OCI-LY3 (cell line): ENCODE measurements around the gene CCDC134.

Experiments
- H2AFZ ChIP-seq: fragments of 200-600, 300-600 bp; shearing (Covaris generic); 2 replicates; pipeline ENCODE4 v1.6.0; 2014; ENCODE audit warnings: antibody characterized with exemption, low read depth, low read length
- H3K27ac ChIP-seq: fragments of 200-600, 300-600 bp; sonication (generic); 2 replicates; pipeline ENCODE4 v1.5.1; 2014; ENCODE audit warnings: mild to moderate bottlenecking, low read length, moderate library complexity, mixed read lengths
- H3K27me3 ChIP-seq: fragments of 200-600, 300-600 bp; sonication (generic); 2 replicates; pipeline ENCODE4 v1.6.1; 2014; ENCODE audit warnings: low read depth, low read length, mixed read lengths
- H3K36me3 ChIP-seq: fragments of 200-600, 300-600 bp; sonication (generic); replicated peaks from 2 replicates; pipeline ENCODE3; 2014; ENCODE audit warnings: low read depth, low read length, mixed read lengths
- H3K4me1 ChIP-seq: fragments of 300-600, 200-600 bp; sonication (generic); 2 replicates; pipeline ENCODE4 v1.6.1; 2014; ENCODE audit warnings: low read length, mixed read lengths
- H3K4me2 ChIP-seq: fragments of 200-600, 300-600 bp; sonication (generic); 2 replicates; pipeline ENCODE4 v1.6.1; 2014; ENCODE audit warnings: low read length, mixed read lengths
- H3K4me3 ChIP-seq: fragments of 300-600, 200-600 bp; sonication (generic); 2 replicates; pipeline ENCODE4 v1.5.1; 2014; ENCODE audit warnings: antibody characterized with exemption, mild to moderate bottlenecking, low read length, moderate library complexity
- H3K79me2 ChIP-seq: fragments of 300-600, 200-600 bp; shearing (Covaris generic); 2 replicates; pipeline ENCODE4 v1.6.1; 2014; ENCODE audit warnings: mild to moderate bottlenecking, low read length, mixed read lengths
- H3K9ac ChIP-seq: fragments of 300-600, 200-600 bp; shearing (Covaris generic); 2 replicates; pipeline ENCODE4 v1.6.0; 2014; ENCODE audit warnings: mild to moderate bottlenecking, low read length, moderate library complexity
- H3K9me3 ChIP-seq: fragments of 200-600, 300-600 bp; shearing (Covaris generic); 2 replicates; pipeline ENCODE4 v1.6.1; 2014; ENCODE audit warnings: low read length, mixed read lengths; ENCODE audit not compliant: insufficient read depth
- H4K20me1 ChIP-seq: fragments of 200-600, 300-600 bp; sonication (generic); 2 replicates; pipeline ENCODE4 v1.6.1; 2016; ENCODE audit warnings: low read length, mixed read lengths; ENCODE audit not compliant: insufficient read depth
- CTCF ChIP-seq: fragments of 200-600, 300-600 bp; sonication (generic); IDR thresholded peaks from 2 replicates; pipeline ENCODE4 v1.5.1; 2014; ENCODE audit warnings: antibody characterized with exemption, low read length, low read depth
- EZH2phosphoT487 ChIP-seq: fragments of 200-600 bp; shearing (Covaris generic); IDR thresholded peaks from 2 replicates; pipeline ENCODE4 v1.6.1; 2018; ENCODE audit warnings: antibody characterized with exemption, mixed run types, low read depth

The CCDC134 gene

GRCh38 chr22:41844513-41844912 is 44.0 kb downstream of the CCDC134 start:
- no peaks in the 10 kb centered on the region for H3K27me3 ChIP-seq
- TF ChIP-seq EZH2phosphoT487 = no peak
- TF ChIP-seq CTCF = no peak
- no peak overlapping the region for H3K9ac ChIP-seq
- peaks cover 96% of the 10 kb centered on the region for H4K20me1 ChIP-seq
- no peak overlapping the region for H3K4me3 ChIP-seq
- H3K79me2 ChIP-seq = peaks cover 100% of the 10 kb centered on the region
- H3K4me1 ChIP-seq = peaks cover 26% of the 10 kb centered on the region
- no peak overlapping the region for H3K4me2 ChIP-seq
- H2AFZ ChIP-seq = no peak overlapping the region
- no peak overlapping the region for H3K27ac ChIP-seq
- no peaks in the 10 kb centered on the region for H3K9me3 ChIP-seq
- H3K36me3 ChIP-seq = peaks cover 73% of the 10 kb centered on the region

DNA sequence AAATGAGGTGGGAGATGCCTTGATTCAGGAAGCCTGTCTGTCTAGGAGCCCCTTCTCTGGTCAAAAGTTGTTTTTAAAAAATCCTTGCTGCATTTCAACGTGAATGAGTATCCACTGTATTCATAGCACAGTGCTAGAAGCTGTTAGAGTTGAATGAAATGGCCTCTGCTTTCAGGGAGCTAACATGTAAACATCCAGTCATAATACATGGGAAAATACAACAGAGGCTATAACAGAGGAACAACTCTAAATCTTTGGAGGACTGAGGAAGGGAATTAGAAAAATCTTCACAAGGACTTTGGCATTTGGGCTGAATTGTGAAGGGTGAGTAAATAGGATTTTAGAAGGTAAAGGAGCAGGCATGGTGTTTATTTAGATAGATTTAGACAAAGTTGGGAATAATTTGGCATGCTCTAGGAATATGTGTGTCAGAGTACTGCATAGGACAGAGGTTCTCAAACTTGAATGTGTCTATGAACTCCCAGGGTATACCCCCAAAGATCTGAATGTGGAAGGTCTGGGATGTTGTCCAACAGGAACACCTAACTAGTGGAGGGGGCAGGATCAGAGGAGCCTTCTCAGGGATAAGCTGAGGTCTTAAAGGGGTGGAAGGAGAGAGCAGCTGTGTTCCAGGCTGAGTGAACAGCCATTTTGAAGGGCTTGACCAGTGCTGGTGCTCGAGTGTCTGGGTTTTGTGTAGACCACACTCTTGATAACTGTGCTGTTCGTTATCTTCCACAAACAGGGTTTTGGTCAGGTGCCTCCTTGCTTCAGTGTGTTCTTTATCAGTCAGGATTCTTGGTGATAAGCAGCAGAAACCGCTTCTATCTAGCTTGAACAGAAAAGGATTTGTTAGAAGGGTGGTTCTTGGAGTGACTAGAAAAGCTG is 45.1 kb downstream of the CCDC134 start:
- H3K4me3 ChIP-seq = no peak overlapping the region
- peaks cover 14% of the 10 kb centered on the region for H3K4me1 ChIP-seq
- no peak for TF ChIP-seq CTCF
- no peak for TF ChIP-seq EZH2phosphoT487
- H3K36me3 ChIP-seq = peaks cover 66% of the 10 kb centered on the region
- H2AFZ ChIP-seq = no peak overlapping the region
- H3K9ac ChIP-seq = no peak overlapping the region
- H3K27ac ChIP-seq = no peak overlapping the region
- no peak overlapping the region for H3K4me2 ChIP-seq
- H3K79me2 ChIP-seq = peaks cover 100% of the 10 kb centered on the region
- H4K20me1 ChIP-seq = peaks cover 96% of the 10 kb centered on the region
- no peaks in the 10 kb centered on the region for H3K27me3 ChIP-seq
- H3K9me3 ChIP-seq = no peaks in the 10 kb centered on the region

GRCh38 chr22:41846268-41846987 is 45.9 kb downstream of the CCDC134 start:
- no peak overlapping the region for H3K9ac ChIP-seq
- H3K36me3 ChIP-seq = peaks cover 58% of the 10 kb centered on the region
- H3K9me3 ChIP-seq = no peaks in the 10 kb centered on the region

More at GRCh38 chr22:41846268-41846987, 45.9 kb downstream of the CCDC134 start:
- TF ChIP-seq EZH2phosphoT487 (no peak), CTCF (no peak)
- Histone ChIP-seq H2AFZ (no peak overlapping the region), H3K27me3 (no peaks in the 10 kb centered on the region), H3K27ac (no peak overlapping the region), H4K20me1 (peaks cover 96% of the 10 kb centered on the region), H3K4me2 (no peak overlapping the region), H3K4me3 (no peak overlapping the region), H3K4me1 (peaks cover 10% of the 10 kb centered on the region), H3K79me2 (peaks cover 100% of the 10 kb centered on the region)
